Activated CD4-positive, alpha-beta T cell treated with anti-CD3 and anti-CD28 coated beads, Interleukin-10, Interleukin-2, amounts not matched to agents 100 ng/mL and 50 ng/mL, durations not matched to agents 16 hours and 8 hours (primary cell): ENCODE results near the gene AMBRA1.

Experiments used
- DNase-seq: peaks from one replicate; pipeline ENCODE4 v3.0.0-alpha.2; 2020

Gene AMBRA1

GRCh38 chr11:46362156-46363030, 231.4 kb downstream of the AMBRA1 start:
- DNase-seq, result no peak

GRCh38 chr11:46361283-46362155, 232.3 kb downstream of the AMBRA1 start:
- DNase-seq, result peak; percentile 82

- DNase-seq, result no peak
Observed at GRCh38 chr11:46360878-46361277, 232.9 kb downstream of the AMBRA1 start.

GRCh38 chr11:46359953-46360352, 233.9 kb downstream of the AMBRA1 start:
- no peak for DNase-seq

GRCh38 chr11:46357483-46357936, 236.3 kb downstream of the AMBRA1 start:
- no peak for DNase-seq

GRCh38 chr11:46356924-46357482, 236.8 kb downstream of the AMBRA1 start:
- no peak for DNase-seq

- DNase-seq, result peak; percentile 48
Observed at GRCh38 chr11:46353698-46354097, 240.1 kb downstream of the AMBRA1 start.

- DNase-seq, result peak; percentile 71
Observed at GRCh38 chr11:46352063-46352841, 241.6 kb downstream of the AMBRA1 start.

- no peak for DNase-seq
Observed at GRCh38 chr11:46351606-46352005, 242.2 kb downstream of the AMBRA1 start.

GRCh38 chr11:46351148-46351547, 242.7 kb downstream of the AMBRA1 start:
- DNase-seq, result no peak

- no peak for DNase-seq
Observed at GRCh38 chr11:46350695-46351094, 243.1 kb downstream of the AMBRA1 start.

- peak; percentile 85 for DNase-seq
Observed at GRCh38 chr11:46348566-46349401, 245.0 kb downstream of the AMBRA1 start.

- DNase-seq, result no peak
Observed at GRCh38 chr11:46347637-46348311, 246.0 kb downstream of the AMBRA1 start.

- peak; percentile 92 for DNase-seq
Observed at GRCh38 chr11:46346886-46347636, 246.8 kb downstream of the AMBRA1 start, which contains the start of gene DGKZ. TSS of gene DGKZ (plus strand) at chr11:46347463. CDS start at chr11:46347660, 197 bp downstream.
